GM18498 (cell line): Measurements from ENCODE around the gene ICE2.
"Not testable (repeated sequence)": the region's sequence is repeated elsewhere in the genome, so short reads cannot be mapped to it uniquely, and the experiment has no call there.

Source experiments
- ATAC-seq: cut with Tn5 transposase; IDR thresholded peaks from one replicate; pipeline ENCODE4 v1.9.1; 2021; ENCODE audit warnings: mild to moderate bottlenecking, moderate library complexity; ENCODE audit not compliant: unreplicated experiment

Gene ICE2

GRCh38 chr15:60412807-60413206 lies 66.1 kb downstream of the ICE2 start:
- not testable (repeated sequence) for ATAC-seq

- no peak for ATAC-seq
Observed at GRCh38 chr15:60411774-60412425, 67.0 kb downstream of the ICE2 start.

- not testable (repeated sequence) for ATAC-seq
Observed at GRCh38 chr15:60410350-60410749, 68.6 kb downstream of the ICE2 start.

DNA sequence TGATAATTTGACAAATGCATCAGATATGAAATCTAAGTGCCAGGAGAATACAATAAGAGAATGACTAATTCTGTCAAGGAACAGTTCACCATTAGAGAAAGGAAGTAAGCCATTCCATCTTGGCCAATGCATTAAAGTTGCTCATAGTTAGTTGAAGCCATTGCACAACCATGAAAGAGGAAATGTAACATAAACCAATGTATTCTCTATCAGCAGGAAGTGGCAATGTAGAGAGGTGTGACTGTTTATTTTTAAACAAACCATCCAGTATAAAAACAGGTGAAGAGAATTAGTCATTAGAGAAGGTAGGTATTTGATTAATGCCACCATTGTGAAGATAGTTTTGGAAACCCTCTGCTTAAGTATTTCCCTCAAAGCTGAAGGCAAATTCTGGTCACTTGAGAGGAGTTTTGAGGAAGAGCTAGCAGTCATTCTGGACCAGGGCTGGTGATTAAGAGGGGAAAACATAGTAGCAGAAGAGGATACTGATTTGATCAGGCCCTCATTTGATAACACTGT lies 70.4 kb downstream of the ICE2 start:
- peak; percentile 51 for ATAC-seq

- no peak for ATAC-seq
Observed at GRCh38 chr15:60407415-60407805, 71.5 kb downstream of the ICE2 start.

DNA sequence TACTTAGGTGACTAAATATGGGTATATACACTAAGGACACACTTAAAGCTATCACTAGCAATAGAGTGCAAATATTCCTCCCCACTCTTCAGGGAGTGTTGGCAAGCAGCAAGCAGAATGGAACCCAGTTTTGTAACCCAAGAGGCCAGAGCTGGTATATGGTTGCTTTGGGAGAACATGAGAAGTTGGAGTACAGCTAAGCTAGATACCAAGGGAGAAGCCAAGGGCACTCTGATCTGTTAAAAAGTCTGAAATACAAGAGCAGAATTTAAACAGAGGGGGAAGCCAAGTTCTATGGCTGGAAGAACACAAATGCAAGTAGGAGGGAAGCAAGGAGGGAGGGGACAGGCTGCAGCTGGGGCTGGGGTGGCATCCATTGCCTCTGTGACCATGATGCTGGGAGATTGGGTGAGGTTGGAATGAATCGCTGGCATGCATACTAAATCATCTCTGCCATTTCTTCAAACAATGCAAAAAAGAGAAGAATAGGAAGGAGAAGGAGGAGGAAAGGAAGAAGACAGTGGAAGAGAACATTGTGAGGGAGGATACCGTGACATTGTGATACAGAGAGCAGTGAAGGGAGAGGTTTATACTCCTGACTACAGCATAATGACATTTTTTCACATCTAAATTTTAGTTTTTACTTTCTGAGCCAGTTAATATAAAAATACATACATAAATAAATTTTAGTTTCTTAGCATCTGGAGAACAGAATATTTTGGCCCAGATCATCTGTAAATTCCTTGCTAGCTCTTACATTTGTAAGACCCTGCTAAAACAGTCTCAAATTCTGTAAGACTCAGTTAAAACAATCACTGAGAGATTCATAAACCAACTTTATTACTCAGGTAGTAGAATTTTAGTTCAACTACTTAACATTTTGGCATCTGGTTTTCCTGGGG lies 72.2 kb downstream of the ICE2 start:
- no peak for ATAC-seq

GRCh38 chr15:60405399-60405798 lies 73.5 kb downstream of the ICE2 start:
- ATAC-seq = no peak

GRCh38 chr15:60404351-60404750 lies 74.6 kb downstream of the ICE2 start:
- not testable (repeated sequence) for ATAC-seq

- ATAC-seq = no peak
Observed at GRCh38 chr15:60400944-60401343, 78.0 kb downstream of the ICE2 start.

DNA sequence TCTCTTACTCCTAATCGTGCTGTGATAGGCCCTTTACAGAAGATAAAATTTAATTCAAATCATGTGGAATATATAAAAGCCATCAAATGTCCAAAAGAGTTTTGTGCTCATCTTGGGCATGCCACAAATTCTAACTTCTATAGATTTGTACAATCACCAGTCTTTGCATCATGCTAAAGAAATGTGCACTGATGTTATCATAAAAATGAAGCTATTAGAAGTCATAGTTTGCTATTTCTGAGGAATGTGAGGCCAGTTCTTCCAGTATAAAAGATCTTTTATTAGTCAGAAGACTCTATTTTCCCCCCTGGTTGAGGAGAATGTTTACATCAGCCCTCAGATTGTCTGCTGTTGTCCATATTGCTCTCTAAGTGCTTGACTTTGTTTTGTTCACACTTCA lies 79.0 kb downstream of the ICE2 start:
- no peak for ATAC-seq

- ATAC-seq = no peak
Observed at GRCh38 chr15:60399246-60399915, 79.6 kb downstream of the ICE2 start.

DNA sequence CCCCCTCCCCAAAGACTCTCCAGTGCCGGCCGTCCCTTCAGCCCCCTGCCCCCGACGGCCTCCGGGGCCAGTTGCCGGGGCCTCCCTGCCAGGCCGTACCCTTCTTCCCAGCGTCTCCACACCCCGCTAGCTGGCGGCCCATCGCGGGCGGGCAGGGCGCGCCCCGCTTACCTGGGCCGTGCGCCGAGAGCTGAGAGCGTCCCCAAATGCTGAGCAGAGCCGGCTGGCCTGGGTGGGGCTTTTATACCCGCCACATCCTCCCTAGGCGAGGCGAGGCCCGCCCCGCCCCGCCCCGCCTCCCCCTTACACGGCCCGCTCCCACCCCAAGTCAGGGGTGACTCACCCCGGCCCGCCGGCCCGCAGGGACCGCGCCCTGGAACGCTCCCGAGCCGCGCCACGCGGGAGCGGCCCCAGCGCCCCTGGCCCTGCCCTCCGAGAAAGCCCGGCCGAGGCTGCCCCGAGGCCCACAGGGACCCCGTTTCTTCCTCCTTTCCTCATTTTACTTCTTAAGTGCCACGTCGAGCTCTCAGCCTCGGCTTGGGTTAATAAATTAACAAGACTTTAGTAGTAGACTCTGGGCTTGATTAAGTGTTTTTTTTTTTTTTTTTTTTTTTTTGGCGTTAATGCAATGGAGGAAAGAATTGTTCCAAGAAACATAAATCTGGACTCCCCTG lies 81.0 kb downstream of the ICE2 start, which contains the start of gene ANXA2:
Gene ANXA2, minus strand, starts transcription at position 215 of the 674 bp plus-strand sequence. CDS start 11,911 bp downstream, outside the sequence.
- peak; percentile 77 for ATAC-seq

DNA sequence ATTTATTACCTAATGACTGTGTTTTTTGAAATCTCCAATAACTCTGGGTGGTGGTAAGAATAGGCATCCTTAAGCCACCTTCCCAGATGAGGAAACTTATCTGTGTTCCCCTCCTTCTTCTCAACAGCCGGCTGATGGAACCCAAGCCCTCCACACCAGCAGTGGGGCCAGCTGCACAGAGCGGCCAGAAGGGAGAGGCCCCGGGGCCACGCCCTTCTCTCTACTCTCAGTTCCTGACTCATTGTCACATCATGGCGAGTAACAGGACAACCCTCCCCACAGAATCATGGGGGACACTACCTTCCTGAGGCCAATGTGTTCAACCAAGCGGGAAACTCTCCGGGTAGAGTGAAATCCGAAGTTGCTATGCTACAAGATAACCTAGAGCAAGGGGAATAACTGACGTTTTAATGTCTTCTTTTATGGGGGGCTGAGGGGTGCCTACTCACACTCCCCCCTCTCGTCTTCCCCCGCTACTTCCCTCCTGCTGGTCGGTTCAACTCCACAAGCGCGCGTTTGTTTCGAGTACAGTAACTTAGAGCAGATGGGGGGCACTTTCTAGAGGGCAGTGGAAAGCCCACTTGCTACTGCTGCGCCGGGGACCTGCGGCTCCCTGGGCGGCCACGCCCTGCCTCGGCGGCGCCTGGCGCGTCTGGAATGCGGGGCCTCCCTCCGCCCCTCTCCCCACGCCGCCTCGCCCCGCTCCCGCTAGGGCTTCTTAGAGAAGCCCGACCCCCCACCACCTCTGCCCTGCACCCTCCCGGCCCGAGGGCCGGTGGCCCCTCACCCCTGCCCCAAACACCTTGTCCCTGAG lies 81.8 kb downstream of the ICE2 start:
- ATAC-seq = peak; percentile 71

DNA sequence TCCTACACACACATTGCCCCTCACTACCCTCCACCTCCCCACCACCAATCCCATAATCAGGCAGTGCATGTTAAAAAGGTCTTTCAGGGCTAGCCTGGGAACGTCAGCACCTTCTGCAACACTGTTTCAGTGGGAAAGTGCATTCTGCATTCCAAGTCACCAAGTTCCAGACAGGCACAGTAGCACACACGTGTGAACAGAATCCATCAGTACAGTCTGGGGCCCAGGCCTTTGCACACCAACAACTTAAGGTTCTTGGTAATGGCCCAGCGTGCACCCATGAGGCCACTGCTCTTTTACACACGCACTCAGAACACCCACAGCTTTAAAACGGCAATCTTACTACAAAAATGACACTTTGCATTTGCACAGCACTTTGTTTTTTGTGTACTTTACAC lies 82.4 kb downstream of the ICE2 start:
- no peak for ATAC-seq

DNA sequence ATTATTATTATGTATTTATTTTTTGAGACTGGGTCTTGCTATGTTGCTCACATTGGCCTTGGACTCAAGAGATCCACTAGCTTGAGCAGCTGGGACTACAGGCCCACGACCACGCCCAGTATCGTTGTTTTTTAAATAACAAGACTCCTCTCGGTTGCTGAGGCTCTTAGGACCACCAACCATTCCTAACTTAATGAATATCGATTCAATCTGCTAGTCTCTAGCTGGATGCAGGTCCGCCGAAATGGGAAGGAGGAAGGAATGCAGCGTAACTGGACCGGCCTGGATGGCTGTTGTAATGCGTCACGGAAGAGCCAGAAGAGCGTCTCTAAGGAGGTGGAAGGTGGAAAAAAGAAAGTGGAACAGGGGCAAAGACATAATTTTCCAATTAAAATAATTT lies 82.8 kb downstream of the ICE2 start:
- ATAC-seq = no peak

DNA sequence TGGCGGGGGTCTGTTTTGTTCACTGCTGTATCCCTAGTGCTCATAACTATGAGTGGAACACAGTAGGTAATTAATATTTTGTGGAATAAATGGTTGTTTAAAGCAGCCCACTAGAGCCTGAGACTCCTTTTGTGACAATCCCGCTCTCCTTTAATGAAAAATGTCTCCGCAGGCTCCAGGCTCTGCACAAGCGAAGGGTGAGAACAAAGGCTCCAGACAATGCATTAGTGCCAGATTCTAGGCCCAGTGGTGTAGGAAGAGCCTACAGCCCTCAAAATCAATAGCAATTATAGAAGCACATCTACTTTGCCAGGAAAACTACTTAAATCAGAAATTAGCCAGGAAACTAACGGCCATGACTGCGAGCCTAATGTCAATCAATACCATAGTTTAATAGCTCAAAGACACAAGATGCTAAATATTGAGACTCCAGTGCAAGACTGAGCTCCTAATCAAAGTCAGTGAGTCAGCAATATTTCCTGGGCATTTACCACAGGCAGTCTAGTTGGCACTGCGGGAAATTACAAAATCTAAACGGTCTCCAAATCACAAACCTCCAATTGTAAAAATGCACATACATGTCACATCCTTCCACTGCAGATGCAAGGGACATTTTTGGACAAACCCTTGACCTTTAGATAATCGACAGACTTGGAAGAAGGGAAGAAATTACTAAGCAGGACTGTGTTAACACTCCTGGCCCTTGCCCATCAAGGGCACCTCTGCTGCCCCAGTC lies 83.5 kb downstream of the ICE2 start:
- ATAC-seq = no peak

GRCh38 chr15:60394689-60395097 lies 84.2 kb downstream of the ICE2 start:
- ATAC-seq = no peak

DNA sequence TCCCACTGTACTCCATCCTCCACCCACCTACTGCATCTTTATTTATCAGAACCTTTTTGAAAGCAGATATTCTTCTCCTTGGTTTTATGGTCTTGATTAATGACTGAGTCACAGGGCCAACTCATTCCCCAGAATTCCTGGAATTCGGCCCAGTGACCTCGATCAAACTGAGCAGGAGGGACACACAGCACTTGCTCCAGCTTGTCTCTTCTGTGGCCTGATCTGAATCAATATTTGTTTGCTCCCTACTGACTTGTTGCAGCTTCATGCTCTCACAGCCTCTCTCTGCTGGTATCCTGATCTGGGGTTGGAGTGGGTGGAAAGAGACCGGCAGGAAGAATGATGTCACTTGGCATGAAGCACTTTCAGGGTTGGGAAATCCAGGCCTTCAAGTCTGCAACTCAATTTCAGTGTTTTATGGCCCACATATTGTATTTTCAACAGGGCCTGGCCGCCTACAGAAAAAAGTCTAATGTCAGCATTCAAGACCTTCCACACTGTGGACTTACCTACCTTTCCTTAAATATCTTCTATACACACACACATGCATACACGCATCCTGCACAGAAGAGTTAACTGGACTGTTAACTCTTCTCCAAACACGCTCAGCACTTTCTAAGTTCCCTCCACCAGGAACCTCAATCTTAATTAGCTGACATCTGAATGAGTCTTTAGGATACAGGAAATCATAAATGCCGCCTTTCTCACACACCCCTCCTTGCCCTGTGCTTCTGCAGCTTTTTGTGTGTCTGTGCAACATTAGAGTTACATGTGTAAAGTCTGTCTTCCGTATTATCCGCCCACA lies 85.8 kb downstream of the ICE2 start:
- no peak for ATAC-seq
